Measurements from ENCODE around the gene PLXNA4.
"Not testable (repeated sequence)": the region's sequence is repeated elsewhere in the genome, so short reads cannot be mapped to it uniquely, and the experiment has no call there.

DNA sequence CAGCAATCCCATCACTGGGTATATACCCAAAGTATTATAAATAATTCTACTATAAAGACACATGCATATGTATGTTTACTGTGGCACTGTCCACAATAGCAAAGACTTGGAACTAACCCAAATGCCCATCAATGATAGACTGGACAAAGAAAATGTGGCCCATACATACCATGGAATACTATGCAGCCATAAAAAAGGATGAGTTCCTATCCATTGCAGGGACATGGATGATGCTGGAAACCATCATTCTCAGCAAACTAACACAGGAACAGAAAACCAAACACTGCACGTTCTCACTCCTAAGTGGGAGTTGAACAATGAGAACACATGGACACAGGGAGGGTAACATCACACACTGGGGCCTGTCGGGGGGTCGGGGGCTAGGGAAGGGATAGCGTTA is 186.2 kb downstream of the PLXNA4 start:
- TF ChIP-seq, protein P1, sequence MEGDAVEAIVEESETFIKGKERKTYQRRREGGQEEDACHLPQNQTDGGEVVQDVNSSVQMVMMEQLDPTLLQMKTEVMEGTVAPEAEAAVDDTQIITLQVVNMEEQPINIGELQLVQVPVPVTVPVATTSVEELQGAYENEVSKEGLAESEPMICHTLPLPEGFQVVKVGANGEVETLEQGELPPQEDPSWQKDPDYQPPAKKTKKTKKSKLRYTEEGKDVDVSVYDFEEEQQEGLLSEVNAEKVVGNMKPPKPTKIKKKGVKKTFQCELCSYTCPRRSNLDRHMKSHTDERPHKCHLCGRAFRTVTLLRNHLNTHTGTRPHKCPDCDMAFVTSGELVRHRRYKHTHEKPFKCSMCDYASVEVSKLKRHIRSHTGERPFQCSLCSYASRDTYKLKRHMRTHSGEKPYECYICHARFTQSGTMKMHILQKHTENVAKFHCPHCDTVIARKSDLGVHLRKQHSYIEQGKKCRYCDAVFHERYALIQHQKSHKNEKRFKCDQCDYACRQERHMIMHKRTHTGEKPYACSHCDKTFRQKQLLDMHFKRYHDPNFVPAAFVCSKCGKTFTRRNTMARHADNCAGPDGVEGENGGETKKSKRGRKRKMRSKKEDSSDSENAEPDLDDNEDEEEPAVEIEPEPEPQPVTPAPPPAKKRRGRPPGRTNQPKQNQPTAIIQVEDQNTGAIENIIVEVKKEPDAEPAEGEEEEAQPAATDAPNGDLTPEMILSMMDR (IDR thresholded peaks at IDR 0.05), result not testable (repeated sequence)
- TF ChIP-seq POLR2A (IDR thresholded peaks at IDR 0.05), result not testable (repeated sequence)
